ENCODE measurements around the gene CYB5B.

Gene CYB5B

GRCh38 chr16:69431948-69432468, 7.6 kb downstream of the CYB5B start:
- Histone ChIP-seq H3K23ac (ENCODE audit: low read length) (no peak overlapping the region), H3K79me2 (ENCODE audit: control insufficient read depth, insufficient read depth, low read length) (peaks cover 36% of the 10 kb centered on the region), H3K56ac (ENCODE audit: low read length) (no peak overlapping the region), H3K4me3 (ENCODE audit: low read length) (no peak overlapping the region), H2BK5ac (ENCODE audit: low read length) (no peak overlapping the region), H4K5ac (ENCODE audit: low read length) (no peak overlapping the region), H3K9ac (ENCODE audit: low read length) (no peak overlapping the region), H3K18ac (ENCODE audit: low read length) (no peak overlapping the region), H3K27me3 (ENCODE audit: insufficient read depth, low read length, poor library complexity) (no peaks in the 10 kb centered on the region), H4K8ac (ENCODE audit: low read depth, low read length) (no peak overlapping the region), H3K4me2 (ENCODE audit: low read length) (no peak overlapping the region), H2BK15ac (replicated peaks; ENCODE audit: low read depth) (no peak overlapping the region), H3K27ac (ENCODE audit: low read depth, low read length) (no peak overlapping the region), H3K36me3 (ENCODE audit: control insufficient read depth, insufficient read depth, low read length) (peaks cover 7% of the 10 kb centered on the region), H2BK120ac (ENCODE audit: low read depth, low read length) (no peak overlapping the region), H3K4ac (ENCODE audit: low read depth, low read length) (no peak overlapping the region), H2AK5ac (ENCODE audit: low read length) (no peak overlapping the region), H3K4me1 (ENCODE audit: control insufficient read depth, low read depth, low read length) (peaks cover 3% of the 10 kb centered on the region), H3K79me1 (ENCODE audit: low read length) (peaks cover 5% of the 10 kb centered on the region)
- WGBS (ENCODE audit: extremely low coverage, insufficient coverage, low lambda C conversion rate): no CpG with 5 or more reads among the region's 2 CpGs
- no peak for DNase-seq

DNA sequence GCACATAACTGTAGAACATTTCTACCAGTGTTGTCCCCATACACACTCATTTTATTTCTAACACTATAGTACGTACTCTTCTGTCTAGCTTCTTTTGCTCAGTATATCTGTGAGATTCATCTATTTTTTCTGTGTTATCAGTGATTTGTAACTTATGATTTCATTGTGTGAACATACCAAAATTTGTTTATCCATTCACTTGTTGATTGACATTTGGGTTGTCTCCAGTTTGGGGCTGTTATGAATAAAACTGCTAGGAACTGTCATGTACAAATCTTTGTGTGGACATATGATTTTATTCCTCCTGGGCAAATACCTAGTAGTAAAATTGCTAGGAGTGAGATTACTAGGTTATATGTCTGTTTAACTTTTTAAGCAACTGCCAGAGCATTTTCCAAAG, 9.6 kb downstream of the CYB5B start:
- Histone ChIP-seq H3K79me1 (ENCODE audit: low read length) (peaks cover 2% of the 10 kb centered on the region), H3K27ac (ENCODE audit: low read depth, low read length) (no peak overlapping the region), H2BK15ac (replicated peaks; ENCODE audit: low read depth) (no peak overlapping the region), H3K4ac (ENCODE audit: low read depth, low read length) (no peak overlapping the region), H2BK5ac (ENCODE audit: low read length) (no peak overlapping the region), H3K23ac (ENCODE audit: low read length) (no peak overlapping the region), H3K79me2 (ENCODE audit: control insufficient read depth, insufficient read depth, low read length) (peaks cover 28% of the 10 kb centered on the region), H3K4me1 (ENCODE audit: control insufficient read depth, low read depth, low read length) (peaks cover 3% of the 10 kb centered on the region), H2BK120ac (ENCODE audit: low read depth, low read length) (no peak overlapping the region), H4K5ac (ENCODE audit: low read length) (no peak overlapping the region), H3K18ac (ENCODE audit: low read length) (no peak overlapping the region), H3K56ac (ENCODE audit: low read length) (no peak overlapping the region), H3K9ac (ENCODE audit: low read length) (no peak overlapping the region), H3K4me3 (ENCODE audit: low read length) (no peak overlapping the region), H3K27me3 (ENCODE audit: insufficient read depth, low read length, poor library complexity) (no peaks in the 10 kb centered on the region), H4K8ac (ENCODE audit: low read depth, low read length) (no peak overlapping the region), H3K36me3 (ENCODE audit: control insufficient read depth, insufficient read depth, low read length) (peaks cover 2% of the 10 kb centered on the region), H3K4me2 (ENCODE audit: low read length) (no peak overlapping the region), H2AK5ac (ENCODE audit: low read length) (no peak overlapping the region)
- no CpG with 5 or more reads among the region's 1 CpG for WGBS (ENCODE audit: extremely low coverage, insufficient coverage, low lambda C conversion rate)
- DNase-seq: no peak

- Histone ChIP-seq H2BK5ac (ENCODE audit: low read length) (no peak overlapping the region), H3K79me2 (ENCODE audit: control insufficient read depth, insufficient read depth, low read length) (peaks cover 39% of the 10 kb centered on the region), H2BK120ac (ENCODE audit: low read depth, low read length) (no peak overlapping the region), H3K9ac (ENCODE audit: low read length) (no peak overlapping the region), H4K5ac (ENCODE audit: low read length) (no peak overlapping the region), H3K36me3 (ENCODE audit: control insufficient read depth, insufficient read depth, low read length) (peaks cover 2% of the 10 kb centered on the region), H3K79me1 (ENCODE audit: low read length) (peaks cover 5% of the 10 kb centered on the region), H3K27me3 (ENCODE audit: insufficient read depth, low read length, poor library complexity) (no peaks in the 10 kb centered on the region), H3K27ac (ENCODE audit: low read depth, low read length) (no peak overlapping the region), H3K56ac (ENCODE audit: low read length) (no peak overlapping the region), H4K8ac (ENCODE audit: low read depth, low read length) (no peak overlapping the region), H3K4me3 (ENCODE audit: low read length) (no peak overlapping the region), H3K4me1 (ENCODE audit: control insufficient read depth, low read depth, low read length) (peaks cover 3% of the 10 kb centered on the region), H2AK5ac (ENCODE audit: low read length) (no peak overlapping the region), H3K18ac (ENCODE audit: low read length) (no peak overlapping the region), H3K4me2 (ENCODE audit: low read length) (no peak overlapping the region), H3K4ac (ENCODE audit: low read depth, low read length) (no peak overlapping the region), H3K23ac (ENCODE audit: low read length) (no peak overlapping the region), H2BK15ac (replicated peaks; ENCODE audit: low read depth) (no peak overlapping the region)
- WGBS (ENCODE audit: extremely low coverage, insufficient coverage, low lambda C conversion rate): no CpG with 5 or more reads among the region's 7 CpGs
- DNase-seq: peak; percentile 65
These were observed 11.8 kb downstream of the CYB5B start for GRCh38 chr16:69435977-69436820.

DNA sequence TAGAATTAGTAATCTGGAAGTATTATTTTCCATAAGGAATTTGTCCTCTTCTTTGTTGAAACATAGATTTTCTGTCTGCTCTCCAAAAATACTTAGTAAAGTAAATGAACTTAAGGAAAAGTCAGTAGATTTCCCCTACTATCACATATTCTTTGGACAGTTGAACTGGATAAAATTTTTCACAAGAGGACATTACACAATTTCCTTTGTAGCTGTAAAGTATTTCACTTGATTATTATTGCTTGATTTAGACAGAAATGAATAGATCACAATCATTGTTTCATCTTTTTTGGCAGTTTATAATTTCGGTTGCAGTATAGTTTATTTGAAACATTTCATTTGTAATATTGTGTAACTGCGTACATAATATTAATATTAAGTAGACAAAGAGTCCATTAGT, 12.5 kb downstream of the CYB5B start:
- Histone ChIP-seq H3K4me1 (ENCODE audit: control insufficient read depth, low read depth, low read length) (peaks cover 3% of the 10 kb centered on the region), H3K27ac (ENCODE audit: low read depth, low read length) (no peak overlapping the region), H4K8ac (ENCODE audit: low read depth, low read length) (no peak overlapping the region), H4K5ac (ENCODE audit: low read length) (no peak overlapping the region), H3K4ac (ENCODE audit: low read depth, low read length) (no peak overlapping the region), H2BK15ac (replicated peaks; ENCODE audit: low read depth) (no peak overlapping the region), H3K18ac (ENCODE audit: low read length) (no peak overlapping the region), H3K27me3 (ENCODE audit: insufficient read depth, low read length, poor library complexity) (no peaks in the 10 kb centered on the region), H2BK120ac (ENCODE audit: low read depth, low read length) (no peak overlapping the region), H3K79me2 (ENCODE audit: control insufficient read depth, insufficient read depth, low read length) (peaks cover 41% of the 10 kb centered on the region), H3K23ac (ENCODE audit: low read length) (no peak overlapping the region), H2BK5ac (ENCODE audit: low read length) (no peak overlapping the region), H2AK5ac (ENCODE audit: low read length) (no peak overlapping the region), H3K79me1 (ENCODE audit: low read length) (peaks cover 4% of the 10 kb centered on the region), H3K9ac (ENCODE audit: low read length) (no peak overlapping the region), H3K56ac (ENCODE audit: low read length) (no peak overlapping the region), H3K4me3 (ENCODE audit: low read length) (no peak overlapping the region), H3K36me3 (ENCODE audit: control insufficient read depth, insufficient read depth, low read length) (peaks cover under 1% of the 10 kb centered on the region), H3K4me2 (ENCODE audit: low read length) (no peak overlapping the region)
- no CpG with 5 or more reads among the region's 2 CpGs for whole genome bisulfite sequencing (ENCODE audit: extremely low coverage, insufficient coverage, low lambda C conversion rate)
- DNase-seq: no peak

GRCh38 chr16:69438465-69438864, 14.0 kb downstream of the CYB5B start:
- H2AK5ac ChIP-seq (ENCODE audit: low read length): no peak overlapping the region
- H4K8ac ChIP-seq (ENCODE audit: low read depth, low read length): no peak overlapping the region
- H2BK15ac ChIP-seq (replicated peaks; ENCODE audit: low read depth): no peak overlapping the region
- H2BK120ac ChIP-seq (ENCODE audit: low read depth, low read length): no peak overlapping the region
- H3K4me3 ChIP-seq (ENCODE audit: low read length): no peak overlapping the region
- WGBS (ENCODE audit: extremely low coverage, insufficient coverage, low lambda C conversion rate): no CpG with 5 or more reads among the region's 3 CpGs
- peaks cover 3% of the 10 kb centered on the region for H3K4me1 ChIP-seq (ENCODE audit: control insufficient read depth, low read depth, low read length)
- H3K27ac ChIP-seq (ENCODE audit: low read depth, low read length): no peak overlapping the region
- no peak overlapping the region for H3K4me2 ChIP-seq (ENCODE audit: low read length)
- H3K79me2 ChIP-seq (ENCODE audit: control insufficient read depth, insufficient read depth, low read length): peaks cover 41% of the 10 kb centered on the region
- no peak overlapping the region for H3K23ac ChIP-seq (ENCODE audit: low read length)
- H3K18ac ChIP-seq (ENCODE audit: low read length): no peak overlapping the region
- H3K4ac ChIP-seq (ENCODE audit: low read depth, low read length): no peak overlapping the region
- no peak overlapping the region for H3K56ac ChIP-seq (ENCODE audit: low read length)
- H3K9ac ChIP-seq (ENCODE audit: low read length): no peak overlapping the region
- no peaks in the 10 kb centered on the region for H3K27me3 ChIP-seq (ENCODE audit: insufficient read depth, low read length, poor library complexity)
- H2BK5ac ChIP-seq (ENCODE audit: low read length): no peak overlapping the region
- DNase-seq: no peak
- no peak overlapping the region for H4K5ac ChIP-seq (ENCODE audit: low read length)
- H3K36me3 ChIP-seq (ENCODE audit: control insufficient read depth, insufficient read depth, low read length): no peaks in the 10 kb centered on the region
- peaks cover 4% of the 10 kb centered on the region for H3K79me1 ChIP-seq (ENCODE audit: low read length)
